ENCODE measurements around the gene SUMF1. TPM values are rescaled to one million over a fixed set of nuclear protein-coding genes. Genes with fewer than 3 reads are reported as not detected.
A peak's percentile ranks its signal among the peaks of the same experiment; 100 is the strongest.

SUMF1 gene
- total and polyA plus RNA-seq, 2 of the 13 experiments (the other 11 are each of a cell fraction or from before 2014, with no cell fraction given) = 18.5 to 28.9 TPM

DNA sequence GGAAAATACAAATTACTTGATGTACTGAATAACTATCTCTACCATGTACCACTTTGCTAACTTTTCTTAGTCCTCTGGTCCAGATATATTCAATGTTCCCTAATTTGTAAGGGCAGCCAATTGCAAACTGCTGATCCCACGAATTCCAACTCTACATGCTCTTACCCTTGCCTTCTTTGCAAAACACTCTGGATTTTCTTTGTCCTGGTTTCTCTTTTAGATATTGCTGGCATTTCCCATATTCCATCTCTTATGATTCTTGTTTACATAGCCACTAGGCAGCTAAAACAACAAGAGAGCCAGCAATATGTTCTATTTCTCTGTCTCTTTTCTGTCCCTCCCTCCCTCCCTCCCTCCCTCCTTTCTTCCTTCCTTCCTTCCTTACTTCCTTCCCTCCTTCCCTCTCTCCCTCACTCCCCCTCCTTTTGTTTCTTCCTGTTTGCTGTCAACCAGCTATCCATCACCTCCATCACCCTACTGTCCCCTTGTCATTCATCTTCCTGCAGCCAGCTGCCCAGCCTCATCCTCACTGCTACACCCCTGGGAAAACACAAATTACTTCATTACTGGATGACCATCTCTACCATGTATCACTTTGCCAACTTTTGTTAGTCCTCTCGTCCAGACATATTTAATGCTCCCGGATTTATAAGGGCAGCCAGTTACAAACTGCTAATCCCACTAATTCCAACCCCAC, 130.1 kb downstream of the SUMF1 start:
- no TSS peak for BruUV-seq (replicated peaks)
- H3K9ac ChIP-seq (ENCODE audit: insufficient read depth, low read depth, low read length) = no peak overlapping the region
- intact Hi-C loops (cut with micrococcal nuclease; ENCODE audit: unreplicated experiment) (no loop called here), in situ Hi-C loops (cut with HindIII; ENCODE audit: extremely low pct_ligation_motif_present, low pct_unique_long_range_greater_than_20kb) (no loop called here)
- CTCF ChIA-PET (ENCODE audit: low intra/inter-chr PET ratio, low total read pairs) = no interaction called here
- H3K27me3 ChIP-seq (ENCODE audit: control insufficient read depth in 1 of 2, insufficient read depth in 2 of 2, low read length in 2 of 2) = no peaks in the 10 kb centered on the region
- WGBS (ENCODE audit: low lambda C conversion rate) = 78% methylated on average over 3 of the region's 3 CpGs
- H3K4me1 ChIP-seq (ENCODE audit: insufficient read depth, low read length) = peaks cover 22% of the 10 kb centered on the region
- H3K79me2 ChIP-seq (ENCODE audit: insufficient read depth, low read length) = no peaks in the 10 kb centered on the region
- no peak overlapping the region for H3K27ac ChIP-seq (ENCODE audit: extremely low read length, insufficient read depth, low read length)
- POLR2A ChIA-PET = no interaction called here
- H3K36me3 ChIP-seq (replicated peaks in 1 of 2; ENCODE audit: control insufficient read depth in 1 of 2, insufficient read depth in 2 of 2, low read length in 2 of 2) = peaks cover 0 to 2% of the 10 kb centered on the region in 2 experiments; a peak in 1 of 5 replicates
- no peak overlapping the region for H3K4me2 ChIP-seq (ENCODE audit: low read depth, low read length)
- no peaks in the 10 kb centered on the region for H4K20me1 ChIP-seq (ENCODE audit: insufficient read depth, low read length)
- DNase-seq (ENCODE audit: low spot score) (no peak), FAIRE-seq (no peak), ATAC-seq (no peak)
- no peak for TF ChIP-seq ISX (CRISPR knock-in tag; conservative IDR thresholded peaks at IDR 0.05)
- no peak for TF ChIP-seq KLF6 (CRISPR knock-in tag; IDR thresholded peaks at IDR 0.05)
- no peak for TF ChIP-seq ZNF652 (CRISPR knock-in tag; IDR thresholded peaks at IDR 0.05; ENCODE audit: borderline replicate concordance, low read depth)
- no peak for TF ChIP-seq NR2C2 (CRISPR knock-in tag; IDR thresholded peaks at IDR 0.05; ENCODE audit: borderline replicate concordance)
- TF ChIP-seq HMG20B (CRISPR knock-in tag; conservative IDR thresholded peaks at IDR 0.05) = no peak
- TF ChIP-seq PBX3 (CRISPR knock-in tag; IDR thresholded peaks at IDR 0.05; ENCODE audit: borderline replicate concordance) = no peak
- no peak for TF ChIP-seq PLSCR1 (CRISPR knock-in tag; IDR thresholded peaks at IDR 0.05; ENCODE audit: borderline replicate concordance)
- no peak for TF ChIP-seq PAWR (CRISPR knock-in tag; IDR thresholded peaks at IDR 0.05; ENCODE audit: borderline replicate concordance)
- TF ChIP-seq ZFP36 (IDR thresholded peaks at IDR 0.05; ENCODE audit: borderline replicate concordance, low read depth, low read length, partially characterized antibody) = no peak
- 0 out of 4 replicates have a peak, but pooled peaks of 1 of the 2 experiments have one; percentile 7 for TF ChIP-seq MAFK (conservative IDR thresholded peaks at IDR 0.05 in 1 of 2, IDR thresholded peaks at IDR 0.05 in 1 of 2; ENCODE audit: low read length in 2 of 2)
- TF ChIP-seq ZNF543 (CRISPR knock-in tag; IDR thresholded peaks at IDR 0.05) = no peak
- TF ChIP-seq MAFF (IDR thresholded peaks at IDR 0.05; ENCODE audit: low read depth, low read length) = 0 out of 2 replicates have a peak, but pooled peaks have one; percentile 3
- no peak for TF ChIP-seq ZNF747 (CRISPR knock-in tag; IDR thresholded peaks at IDR 0.05; ENCODE audit: borderline replicate concordance)
- TF ChIP-seq, protein P1, sequence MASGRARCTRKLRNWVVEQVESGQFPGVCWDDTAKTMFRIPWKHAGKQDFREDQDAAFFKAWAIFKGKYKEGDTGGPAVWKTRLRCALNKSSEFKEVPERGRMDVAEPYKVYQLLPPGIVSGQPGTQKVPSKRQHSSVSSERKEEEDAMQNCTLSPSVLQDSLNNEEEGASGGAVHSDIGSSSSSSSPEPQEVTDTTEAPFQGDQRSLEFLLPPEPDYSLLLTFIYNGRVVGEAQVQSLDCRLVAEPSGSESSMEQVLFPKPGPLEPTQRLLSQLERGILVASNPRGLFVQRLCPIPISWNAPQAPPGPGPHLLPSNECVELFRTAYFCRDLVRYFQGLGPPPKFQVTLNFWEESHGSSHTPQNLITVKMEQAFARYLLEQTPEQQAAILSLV (CRISPR knock-in tag; IDR thresholded peaks at IDR 0.05; ENCODE audit: borderline replicate concordance) = no peak
- TF ChIP-seq, protein P2, sequence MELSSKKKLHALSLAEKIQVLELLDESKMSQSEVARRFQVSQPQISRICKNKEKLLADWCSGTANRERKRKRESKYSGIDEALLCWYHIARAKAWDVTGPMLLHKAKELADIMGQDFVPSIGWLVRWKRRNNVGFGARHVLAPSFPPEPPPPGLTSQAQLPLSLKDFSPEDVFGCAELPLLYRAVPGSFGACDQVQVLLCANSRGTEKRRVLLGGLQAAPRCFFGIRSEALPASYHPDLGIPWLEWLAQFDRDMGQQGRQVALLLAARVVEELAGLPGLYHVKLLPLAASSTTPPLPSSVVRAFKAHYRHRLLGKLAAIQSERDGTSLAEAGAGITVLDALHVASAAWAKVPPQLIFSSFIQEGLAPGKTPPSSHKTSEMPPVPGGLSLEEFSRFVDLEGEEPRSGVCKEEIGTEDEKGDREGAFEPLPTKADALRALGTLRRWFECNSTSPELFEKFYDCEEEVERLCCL (CRISPR knock-in tag; IDR thresholded peaks at IDR 0.05; ENCODE audit: borderline replicate concordance) = no peak
- TF ChIP-seq ZNF709 (CRISPR knock-in tag; IDR thresholded peaks at IDR 0.05) = no peak
- TF ChIP-seq HOXA7 (CRISPR knock-in tag; IDR thresholded peaks at IDR 0.05) = no peak
- no peaks in the 10 kb centered on the region for H3K9me3 ChIP-seq (ENCODE audit: low read length)
- H3K4me3 ChIP-seq (replicated peaks in 1 of 3; ENCODE audit: insufficient read depth in 1 of 3, low read depth in 2 of 3, low read length in 3 of 3) = no peak overlapping the region
- H2AFZ ChIP-seq (ENCODE audit: low read length) = no peak overlapping the region
